H4 (cell line): ENCODE results near the gene CLEC16A. TPM values are rescaled to one million over a fixed set of nuclear protein-coding genes. Genes with fewer than 3 reads are reported as not detected.

ENCODE experiments used
- DNase-seq: peaks from one replicate; pipeline ENCODE4 v3.0.0-alpha.2; 2015; ENCODE audit warnings: low spot score
- total RNA-seq: library from RNA; depleted of rRNA; stranded (reverse); fragments of >200 nt; shearing (Covaris generic); gene quantifications from 2 replicates; pipeline ENCODE4 v1.2.3, GENCODE V29; 2014

CLEC16A gene
- total RNA-seq, 1 experiment from 2014 or later, result 7.2 TPM

- DNase-seq, result no peak
Measured at GRCh38 chr16:11158018-11158417, 213.7 kb downstream of the CLEC16A start.

- no peak for DNase-seq
Measured at GRCh38 chr16:11159282-11159681, 214.9 kb downstream of the CLEC16A start.

DNA sequence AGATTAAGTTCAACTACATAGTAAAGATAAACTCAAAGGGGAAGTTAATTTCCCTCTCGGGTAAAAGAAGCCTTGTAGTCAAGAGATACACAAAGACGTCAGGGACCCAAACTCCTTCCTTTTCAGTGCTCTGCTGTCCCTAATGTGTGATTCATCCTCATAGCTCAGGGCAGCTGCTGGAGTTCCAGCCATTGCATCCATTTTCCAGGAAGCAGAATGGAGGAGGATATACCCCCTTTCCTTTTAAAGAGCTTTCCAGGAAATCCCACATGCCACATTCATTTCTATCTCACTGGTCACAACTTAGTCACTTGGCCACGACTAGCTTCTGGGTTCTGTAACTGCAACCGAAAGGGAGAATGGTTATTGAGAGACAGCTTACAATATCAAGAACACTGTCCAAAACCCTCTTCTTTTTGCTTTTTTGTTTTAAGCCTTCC lies 216.3 kb downstream of the CLEC16A start:
- DNase-seq, result no peak

DNA sequence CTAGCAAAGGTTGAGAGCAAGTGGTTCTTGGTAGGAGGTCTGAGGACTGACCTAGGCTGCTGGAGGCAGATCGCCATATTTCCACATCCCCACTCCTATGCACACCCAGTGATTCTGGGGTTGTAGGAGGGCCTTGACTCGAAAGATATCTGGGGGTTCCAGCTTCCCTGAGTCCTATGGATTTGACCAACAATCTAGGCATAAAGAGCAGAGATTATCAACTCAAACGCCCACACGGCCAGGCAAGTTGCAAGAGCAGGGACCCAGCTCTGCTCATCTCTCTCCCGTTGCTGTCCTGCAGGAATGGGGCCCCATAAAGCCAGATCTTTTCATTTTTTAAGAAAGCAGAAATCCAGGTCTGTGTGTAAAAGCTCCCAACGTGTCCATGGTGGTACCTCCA lies 217.1 kb downstream of the CLEC16A start:
- DNase-seq, result no peak

GRCh38 chr16:11161974-11162373 lies 217.6 kb downstream of the CLEC16A start:
- DNase-seq, result no peak

- no peak for DNase-seq
Measured at GRCh38 chr16:11162586-11163268, 218.4 kb downstream of the CLEC16A start.

DNA sequence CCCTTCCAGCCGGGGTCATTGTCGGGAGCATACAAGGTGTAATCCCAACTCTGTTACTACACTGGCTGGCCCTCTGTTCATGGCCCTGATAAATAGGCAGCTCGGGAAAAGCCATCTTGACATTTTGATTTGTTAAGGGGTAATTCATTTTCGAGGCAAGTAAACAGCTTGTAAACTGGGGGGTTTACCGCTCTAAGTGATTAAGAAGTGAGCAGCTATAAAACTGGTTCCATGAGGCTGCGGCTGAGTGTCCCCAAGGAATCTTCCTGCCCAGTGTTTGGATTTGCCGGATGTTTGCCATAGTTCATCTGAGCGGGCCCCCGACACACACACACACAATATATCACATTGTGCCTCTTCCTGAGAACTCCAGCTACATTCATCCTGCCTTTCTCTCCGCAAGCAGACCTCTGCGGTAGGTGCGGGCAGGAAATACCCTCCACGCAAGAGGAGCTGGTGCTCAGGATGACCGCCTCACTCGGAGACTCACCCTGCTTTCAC lies 219.4 kb downstream of the CLEC16A start:
- DNase-seq, result no peak

DNA sequence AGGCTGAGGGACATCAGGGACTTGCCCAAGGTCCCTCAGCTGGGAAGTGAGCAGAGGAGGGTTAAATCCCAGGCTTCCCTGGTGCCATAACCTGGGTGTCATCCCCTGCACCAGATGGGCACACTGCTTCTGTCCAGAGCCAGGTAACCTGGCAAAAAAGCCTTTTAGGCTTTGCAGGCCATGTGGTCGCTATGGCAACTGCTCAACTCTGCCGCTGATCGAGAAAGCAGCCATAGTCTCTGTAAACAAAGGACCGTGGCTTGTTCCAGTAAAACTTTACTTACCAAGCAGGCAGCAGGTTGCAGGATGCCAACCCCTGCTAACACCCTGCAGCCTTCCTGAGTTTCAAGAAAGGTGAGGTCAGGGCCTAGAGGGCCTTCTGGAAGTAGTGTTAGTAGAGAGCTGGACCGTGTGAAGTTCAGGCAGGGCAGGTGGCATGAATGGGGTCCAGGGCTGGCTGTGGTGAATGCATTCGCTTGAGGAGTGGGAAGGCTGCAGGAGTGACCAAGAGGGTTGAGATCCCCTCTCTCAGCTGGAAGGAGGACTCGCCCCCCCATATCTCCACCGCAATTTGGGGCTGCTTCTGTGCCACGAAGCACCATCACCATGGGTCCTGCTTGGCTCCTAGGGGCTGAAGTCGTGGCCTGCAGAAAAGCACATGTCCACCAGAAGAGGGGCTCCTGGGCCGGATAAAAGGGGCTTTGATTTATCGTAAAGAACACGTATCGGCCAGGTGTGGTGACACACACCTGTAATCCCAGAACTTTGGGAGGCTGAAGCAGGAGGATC lies 220.3 kb downstream of the CLEC16A start:
- no peak for DNase-seq

- no peak for DNase-seq
Measured at GRCh38 chr16:11165349-11165748, 221.0 kb downstream of the CLEC16A start.

DNA sequence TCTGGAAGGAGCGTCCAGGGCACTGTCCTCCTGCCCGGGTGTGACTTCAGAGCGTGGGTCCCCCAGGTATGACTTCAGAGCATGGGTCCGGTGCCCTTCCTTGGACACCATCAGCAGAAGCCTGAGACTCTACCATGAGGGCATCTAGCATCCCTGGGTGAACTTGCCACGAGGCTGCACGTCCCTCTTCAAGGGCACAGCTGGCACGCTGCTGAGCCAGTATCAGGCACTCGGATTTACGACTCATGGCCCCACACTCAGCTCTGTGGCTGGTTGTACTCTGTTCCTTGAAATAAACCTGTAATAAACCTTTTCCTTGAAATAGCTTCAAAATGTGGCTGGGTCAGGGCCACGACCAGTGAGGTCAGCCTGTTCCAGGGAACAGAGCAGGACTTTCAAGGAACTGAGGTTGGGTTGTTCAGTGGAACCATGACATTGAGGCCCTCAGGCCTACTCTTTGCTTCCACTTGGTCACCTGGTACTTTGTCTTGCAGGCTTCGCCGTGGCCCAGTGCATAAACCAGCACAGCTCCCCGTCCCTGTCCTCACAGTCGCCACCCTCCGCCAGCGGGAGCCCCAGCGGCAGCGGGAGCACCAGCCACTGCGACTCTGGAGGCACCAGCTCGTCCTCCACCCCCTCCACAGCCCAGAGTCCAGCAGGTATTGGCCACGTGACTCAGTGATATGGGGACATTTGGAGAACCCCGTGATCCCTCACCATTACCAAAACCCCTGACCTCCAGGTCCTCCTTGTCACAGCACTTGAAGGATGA lies 221.7 kb downstream of the CLEC16A start:
- DNase-seq, result no peak

- DNase-seq, result no peak
Measured at GRCh38 chr16:11167581-11167980, 223.2 kb downstream of the CLEC16A start.

DNA sequence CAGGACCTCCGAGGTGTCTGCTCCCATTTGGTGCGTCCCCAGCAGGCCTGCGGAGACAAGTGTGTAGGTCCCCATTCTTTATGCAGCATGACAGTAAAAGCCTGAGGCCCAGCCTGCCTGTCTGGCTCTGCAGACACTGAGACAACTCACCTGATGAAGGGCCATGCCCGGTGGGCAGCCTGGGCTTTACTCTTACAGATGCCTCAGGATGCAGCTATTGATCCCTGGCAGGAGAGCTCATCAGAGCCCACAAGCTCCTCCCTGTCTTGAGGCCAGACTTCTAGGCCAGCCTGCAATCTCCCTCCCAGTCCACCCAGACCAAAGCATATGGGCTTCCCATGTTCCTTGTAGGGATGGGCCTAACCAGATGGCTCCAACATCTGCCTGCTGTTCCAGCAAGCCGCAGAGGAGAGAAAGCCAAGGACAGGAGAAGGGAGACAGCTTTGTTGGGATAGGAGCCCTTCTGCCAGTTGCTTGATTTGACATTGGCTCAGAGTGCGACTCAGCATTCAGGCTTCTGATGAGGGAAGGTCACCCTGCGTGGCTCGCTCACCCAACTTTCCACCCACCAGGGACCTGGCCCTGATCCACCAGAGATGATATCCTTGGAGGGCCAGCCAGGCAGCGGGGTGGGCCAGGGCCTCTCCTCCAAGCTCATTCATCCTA lies 224.2 kb downstream of the CLEC16A start:
- no peak for DNase-seq

- DNase-seq, result no peak
Measured at GRCh38 chr16:11169641-11170040, 225.3 kb downstream of the CLEC16A start.

DNA sequence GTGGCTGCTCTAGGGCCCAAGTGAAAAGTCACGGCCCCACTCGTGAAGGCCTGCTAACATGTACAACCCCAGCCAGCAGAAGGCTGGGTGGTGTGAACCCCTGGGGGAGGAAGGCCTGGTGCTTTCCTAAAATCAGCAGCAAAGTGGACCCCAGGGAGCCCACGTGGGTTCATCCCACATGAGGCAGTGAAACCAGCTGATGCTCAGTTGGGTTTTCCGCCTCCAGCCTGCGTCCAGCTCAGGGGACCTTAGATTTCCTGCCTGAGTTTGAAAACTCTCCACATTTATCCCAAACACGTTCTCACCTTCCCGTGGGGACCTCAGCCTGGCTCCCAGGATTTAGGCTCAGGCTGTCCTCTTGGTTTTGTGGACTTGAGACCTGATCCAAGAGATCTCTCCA lies 225.8 kb downstream of the CLEC16A start:
- DNase-seq, result no peak

DNA sequence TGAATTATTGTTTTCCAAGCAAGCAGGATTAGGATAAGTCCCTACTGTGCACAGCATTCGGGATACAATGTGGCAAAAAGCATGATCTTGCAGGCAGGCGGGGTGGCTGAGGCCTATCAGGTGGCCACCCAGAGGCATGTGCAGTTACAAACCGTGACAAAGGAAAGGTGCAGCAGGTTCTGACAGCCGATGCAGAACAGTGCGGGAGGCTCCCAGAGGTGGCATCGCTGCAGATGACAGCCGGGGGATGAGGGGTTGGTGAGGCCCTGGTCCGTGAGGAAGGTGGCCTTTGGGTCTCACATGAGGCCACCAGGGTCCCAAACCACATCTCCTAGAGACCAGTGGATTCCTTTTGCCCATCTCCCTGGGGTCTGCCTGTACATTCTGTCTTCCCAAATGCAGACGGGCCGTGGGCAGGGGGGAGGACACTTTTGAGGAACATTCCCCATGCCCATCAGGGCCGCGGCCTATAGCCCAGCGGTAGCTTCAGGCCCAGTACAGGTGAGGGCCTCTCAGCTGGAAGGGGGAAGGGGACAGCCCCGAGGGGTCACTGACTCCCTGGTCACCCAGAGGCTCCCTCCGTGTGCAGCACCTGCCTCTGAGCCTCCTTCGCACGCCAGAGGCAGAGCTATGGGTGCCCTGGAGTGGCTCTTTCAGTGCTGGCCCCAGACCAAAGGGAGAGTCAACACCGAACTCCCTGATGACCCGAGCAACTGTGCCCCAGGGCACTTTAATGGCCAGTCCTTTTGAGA lies 226.5 kb downstream of the CLEC16A start:
- no peak for DNase-seq

- no peak for DNase-seq
Measured at GRCh38 chr16:11171448-11171709, 227.0 kb downstream of the CLEC16A start.

- no peak for DNase-seq
Measured at GRCh38 chr16:11171757-11172299, 227.5 kb downstream of the CLEC16A start.

DNA sequence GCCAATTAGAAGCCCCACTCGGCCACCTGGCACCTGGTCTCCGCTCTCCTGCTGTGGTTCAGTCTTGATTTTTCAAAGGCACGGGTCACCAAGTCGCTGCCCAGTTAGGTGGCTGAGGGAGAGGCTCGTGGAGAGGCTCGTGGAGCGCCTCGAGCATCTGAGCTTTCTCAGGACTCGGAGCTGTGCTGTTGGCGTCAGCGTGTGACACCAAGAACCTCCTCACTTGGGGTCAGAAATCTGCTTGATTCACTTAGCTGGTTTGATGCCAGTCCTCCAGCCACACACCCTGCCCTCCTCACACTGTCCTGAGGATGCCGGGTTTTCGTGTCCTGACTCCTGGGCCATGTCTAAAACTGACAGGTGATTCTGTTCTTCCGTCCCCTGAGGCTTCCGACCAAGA lies 229.1 kb downstream of the CLEC16A start:
- no peak for DNase-seq

- DNase-seq, result no peak
Measured at GRCh38 chr16:11174141-11174540, 229.8 kb downstream of the CLEC16A start.

- no peak for DNase-seq
Measured at GRCh38 chr16:11175106-11175786, 230.9 kb downstream of the CLEC16A start.
